NCI-H524 (cell line): ENCODE results near the gene DGUOK.
A peak's percentile ranks its signal among the peaks of the same experiment; 100 is the strongest.
"Not testable (repeated sequence)": the region's sequence is repeated elsewhere in the genome, so short reads cannot be mapped to it uniquely, and the experiment has no call there.

ENCODE experiments used
- DNase-seq, 2 experiments: peaks; one replicate each; lab custom pipeline; 2025; lab: John Stamatoyannopoulos, UW

The DGUOK gene

DNA sequence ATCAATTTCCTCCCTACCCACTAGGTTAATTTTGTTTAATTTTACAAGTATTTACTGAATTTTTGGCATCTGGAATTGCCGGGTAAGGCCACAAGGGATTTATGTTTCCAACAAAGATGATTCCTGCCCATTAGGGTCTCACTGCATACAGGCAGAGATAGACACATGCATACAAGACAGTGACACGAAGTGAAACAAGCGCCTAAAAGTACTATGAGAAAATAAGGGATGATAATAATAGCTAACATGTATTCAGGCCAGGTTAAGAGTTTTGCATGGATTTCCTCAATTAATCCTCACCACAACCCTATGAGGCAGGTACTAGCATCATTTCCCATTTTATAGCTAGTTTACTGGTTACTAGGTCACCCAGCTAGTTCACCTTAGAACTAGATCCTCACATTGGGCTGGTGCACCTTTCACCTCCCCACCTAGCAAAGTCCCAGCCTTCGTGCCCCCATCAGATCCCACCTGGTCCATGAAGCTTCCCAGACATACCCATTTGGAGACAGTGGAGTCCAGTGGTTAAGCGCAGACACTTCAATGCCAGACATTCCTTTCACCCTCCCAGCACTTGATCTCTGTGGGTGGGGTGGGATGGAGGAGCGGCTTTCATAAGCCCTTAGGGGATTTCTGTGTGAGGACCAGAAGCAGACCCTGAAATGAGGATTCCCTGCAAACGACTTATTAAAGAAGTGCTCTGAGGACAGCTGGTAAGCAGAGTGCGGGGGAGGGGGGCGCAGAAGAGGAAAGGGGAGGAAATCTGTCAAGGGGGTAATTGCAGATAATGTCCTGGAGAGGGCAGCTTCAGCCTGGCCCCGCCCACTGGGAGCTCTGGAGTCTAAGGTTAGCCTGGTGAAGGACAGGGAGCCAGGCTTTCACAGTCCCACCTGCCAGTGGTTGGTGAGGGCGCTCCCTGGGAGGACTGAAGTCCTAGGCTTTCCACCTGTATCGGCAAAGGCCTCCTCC lies 5.8 kb upstream of the DGUOK start:
- peak; percentile 78 to 87 for DNase-seq

DNA sequence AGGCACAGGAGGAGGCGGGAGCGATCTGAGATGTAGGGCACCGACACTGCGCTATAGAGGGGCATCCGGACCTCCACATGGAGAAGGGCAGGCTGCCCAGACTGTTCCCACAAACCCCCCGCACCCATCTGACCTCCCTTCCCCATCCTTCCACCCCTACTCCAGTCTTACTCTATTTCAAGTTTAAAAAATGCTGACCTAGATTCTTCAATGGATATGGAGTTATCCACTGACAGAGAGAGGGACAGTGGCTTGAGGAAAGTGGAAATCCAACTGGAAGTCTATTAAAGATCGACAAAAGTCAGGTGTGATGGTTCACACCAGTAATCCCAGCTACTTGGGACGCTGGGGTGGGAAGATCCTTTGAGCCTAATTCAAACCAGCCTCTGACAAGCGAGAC lies 5.1 kb upstream of the DGUOK start:
- DNase-seq, result no peak

DNA sequence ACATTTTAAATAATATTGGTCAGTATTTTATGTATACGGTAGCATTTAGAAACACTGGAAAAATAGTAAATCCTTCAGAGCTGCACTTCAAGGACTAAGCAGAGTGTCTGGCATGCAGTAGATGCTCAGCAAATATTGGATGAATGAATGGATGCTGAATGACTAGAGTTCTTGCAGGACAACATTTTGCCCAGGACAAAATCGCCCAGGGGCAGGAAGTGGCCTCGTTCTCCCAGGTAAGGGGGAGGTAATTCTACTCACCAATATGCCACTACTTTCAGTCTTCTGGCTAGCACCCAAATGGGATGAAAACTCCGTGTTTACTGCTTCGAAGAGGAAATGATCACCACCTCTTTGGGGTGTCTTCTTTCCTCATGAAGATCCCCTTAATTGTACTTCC lies 4.0 kb upstream of the DGUOK start:
- no peak for DNase-seq

DNA sequence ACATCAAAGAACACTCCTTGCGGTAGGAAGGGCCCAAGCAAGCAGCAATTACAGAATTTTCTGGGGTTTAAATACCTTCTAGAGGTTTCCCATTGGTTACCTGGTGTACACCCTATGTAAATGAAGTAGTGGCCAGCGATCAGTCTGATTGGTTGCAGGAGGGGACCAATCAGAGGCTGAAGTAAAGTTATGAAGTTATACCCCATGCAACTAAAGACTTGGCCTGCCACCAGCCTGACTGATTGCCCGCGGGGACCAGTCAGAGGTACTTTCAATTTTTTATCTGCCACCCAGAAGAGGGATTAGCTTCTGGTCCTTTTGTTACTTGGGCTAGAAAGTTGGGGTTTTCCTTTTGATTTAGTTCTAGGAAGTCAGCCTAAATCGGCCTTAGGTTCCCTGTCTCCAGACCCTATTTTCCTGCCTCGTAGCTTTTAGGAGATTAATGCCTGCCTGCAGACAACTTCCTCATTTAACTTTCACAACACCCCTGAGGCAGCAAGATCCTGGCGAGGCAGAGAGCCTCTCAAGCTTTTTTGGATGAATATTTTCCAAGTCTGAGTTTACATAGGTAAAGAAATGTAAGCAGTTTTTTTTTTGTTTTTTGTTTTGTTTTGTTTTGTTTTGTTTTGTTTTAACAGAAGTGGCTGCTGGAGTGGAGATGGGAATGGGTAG lies 1.5 kb upstream of the DGUOK start:
- no peak for DNase-seq

DNA sequence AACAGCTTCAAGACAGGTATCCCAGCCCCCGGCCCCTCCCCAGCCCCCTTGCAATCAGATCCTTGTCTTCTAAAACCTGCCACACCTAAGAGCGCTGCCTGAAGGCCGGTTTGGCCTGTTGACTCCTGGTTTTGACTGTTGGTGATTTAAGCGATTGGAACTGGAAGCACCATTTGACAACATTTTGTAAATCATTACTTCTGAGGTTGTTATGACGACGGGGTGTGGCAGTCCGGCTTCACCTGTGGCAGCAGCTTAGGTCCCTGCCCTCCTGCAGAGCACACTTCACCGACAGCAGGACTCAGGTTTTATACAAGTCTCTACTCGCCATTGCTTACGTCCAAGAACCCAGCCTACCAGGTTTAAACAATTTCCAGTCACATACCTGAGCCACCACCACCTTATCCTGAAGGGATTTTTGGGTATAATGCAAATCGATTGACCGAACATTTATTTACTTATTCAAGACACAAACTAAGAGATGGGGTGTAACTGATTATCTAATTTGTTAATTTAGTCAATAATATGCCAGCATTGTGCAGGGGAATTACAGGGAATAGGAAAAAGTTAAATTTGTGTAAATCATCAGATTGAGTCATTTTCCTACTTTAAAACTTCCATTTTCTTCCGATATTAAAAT lies 707 bp upstream of the DGUOK start:
- DNase-seq, result no peak

DNA sequence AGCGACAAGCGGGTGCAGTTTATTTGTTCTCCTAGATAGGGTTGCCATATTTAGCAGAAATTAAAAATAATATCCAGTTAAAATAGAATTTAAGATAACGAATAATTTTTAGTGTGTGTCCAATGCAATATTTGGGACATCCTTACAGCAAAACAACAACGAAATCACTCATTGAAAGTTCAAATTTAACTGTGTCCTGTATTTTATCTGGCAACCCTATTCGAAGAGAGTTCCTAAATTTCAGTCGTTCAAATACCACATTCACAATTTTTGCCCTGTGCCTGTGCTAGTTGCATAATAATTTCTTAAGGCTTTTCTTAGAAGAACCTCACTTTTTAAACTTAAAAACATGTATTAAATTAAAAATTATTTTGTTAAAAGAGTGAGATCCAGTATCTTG lies 664 bp downstream of the DGUOK start:
- DNase-seq, result no peak

DNA sequence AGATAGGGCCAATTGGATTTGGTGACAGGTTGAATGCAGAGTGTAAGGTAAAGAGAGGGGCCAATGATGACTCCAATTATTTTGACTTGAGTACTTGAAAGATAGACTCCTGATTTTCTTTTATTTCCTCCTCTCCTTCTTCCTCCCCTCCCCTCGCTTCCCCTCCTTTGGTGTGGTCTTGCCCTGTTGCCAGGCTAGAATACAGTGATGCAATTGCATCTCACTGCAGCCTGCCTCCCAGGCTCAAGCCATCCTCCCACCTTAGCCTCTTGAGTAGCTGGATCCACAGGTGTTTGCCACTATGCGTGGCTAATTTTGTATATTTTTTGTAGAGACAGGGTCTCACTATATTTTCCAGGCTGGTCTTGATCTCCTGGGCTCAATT lies 2.3 kb downstream of the DGUOK start:
- no peak for DNase-seq

DNA sequence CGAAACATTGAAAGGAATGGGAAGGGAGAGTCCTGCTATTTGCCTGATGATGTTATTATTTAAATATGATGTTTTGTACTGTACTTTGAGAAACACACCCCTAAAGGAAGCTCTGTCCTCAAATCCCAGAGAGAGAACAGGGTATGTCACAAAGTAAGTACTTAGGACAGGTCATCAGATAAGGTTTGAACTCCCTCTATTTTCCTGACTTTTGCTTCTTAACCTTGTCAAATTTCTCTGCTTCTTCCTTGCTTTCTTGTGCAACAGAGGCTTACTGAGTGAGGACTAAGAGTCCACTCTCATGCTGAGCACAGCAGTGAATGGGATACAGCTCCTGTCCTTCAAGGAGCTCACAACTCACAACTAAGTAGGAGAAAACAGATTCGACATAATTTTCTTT lies 3.7 kb downstream of the DGUOK start:
- DNase-seq, result no peak

DNA sequence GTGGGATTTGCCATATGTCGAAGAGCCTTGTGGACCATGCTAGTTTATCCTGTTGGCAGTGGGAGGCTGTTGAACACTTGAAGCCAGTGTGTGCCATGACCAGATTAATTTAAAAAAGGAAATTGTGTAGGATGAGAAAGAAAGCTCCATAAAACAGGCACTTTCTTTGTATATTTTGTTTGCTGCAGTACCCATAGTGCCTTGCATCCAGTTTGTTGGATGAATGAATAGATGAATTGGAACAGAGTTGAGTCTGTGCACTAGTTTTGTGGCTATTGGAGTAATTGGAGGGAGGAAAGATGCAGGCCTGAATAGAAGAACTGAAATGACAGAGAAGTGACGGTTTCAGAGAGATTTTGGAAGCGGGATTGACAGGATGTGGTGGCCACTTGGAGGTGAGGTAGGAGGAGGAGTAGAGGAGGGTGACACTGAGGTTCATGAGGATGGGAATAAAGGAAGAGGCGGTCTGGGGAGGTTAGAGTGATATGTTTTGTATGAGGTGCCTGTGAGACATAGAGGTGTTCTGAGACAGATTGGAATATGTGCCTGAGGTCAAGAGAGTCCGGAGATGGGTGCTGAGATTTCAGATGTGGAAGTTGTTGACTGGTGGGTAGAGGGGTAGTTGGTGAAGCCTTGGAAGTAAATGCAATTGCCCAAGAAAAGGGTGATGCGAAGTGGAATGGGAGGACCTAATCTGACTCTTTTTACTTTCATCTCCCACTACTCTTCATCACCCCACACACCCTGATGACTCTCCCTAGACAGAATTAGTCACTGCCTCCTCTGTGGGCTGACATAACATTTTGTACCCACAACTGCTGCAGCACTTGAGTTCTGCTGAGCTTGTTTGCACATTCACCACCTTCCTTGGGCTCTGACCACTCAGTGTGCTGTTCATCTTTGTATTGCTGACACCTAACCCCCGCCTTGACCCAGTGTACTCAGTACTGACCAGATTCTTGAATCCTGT lies 5.1 kb downstream of the DGUOK start:
- no peak for DNase-seq

DNA sequence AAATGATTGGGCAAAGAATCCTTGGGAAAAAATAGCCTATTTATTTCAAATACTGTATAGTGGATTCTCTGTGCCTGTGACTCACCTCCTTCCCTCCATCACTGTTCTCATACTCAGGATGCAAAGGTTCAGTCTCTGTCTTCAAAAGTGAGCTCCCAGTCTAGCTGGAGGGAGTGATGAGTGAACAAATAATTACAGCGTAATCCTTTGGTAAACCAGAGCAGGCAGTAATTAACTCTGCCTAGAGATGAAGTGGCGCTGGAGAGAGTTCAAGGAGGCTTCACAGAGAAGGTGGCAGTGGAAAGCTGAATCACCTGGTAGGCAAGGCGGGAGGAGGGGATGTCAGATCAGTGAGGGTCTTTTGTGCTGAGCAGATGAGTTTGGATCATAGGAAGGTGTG lies 6.5 kb downstream of the DGUOK start:
- peak in 1 of 2 experiments; percentile 9 for DNase-seq

DNA sequence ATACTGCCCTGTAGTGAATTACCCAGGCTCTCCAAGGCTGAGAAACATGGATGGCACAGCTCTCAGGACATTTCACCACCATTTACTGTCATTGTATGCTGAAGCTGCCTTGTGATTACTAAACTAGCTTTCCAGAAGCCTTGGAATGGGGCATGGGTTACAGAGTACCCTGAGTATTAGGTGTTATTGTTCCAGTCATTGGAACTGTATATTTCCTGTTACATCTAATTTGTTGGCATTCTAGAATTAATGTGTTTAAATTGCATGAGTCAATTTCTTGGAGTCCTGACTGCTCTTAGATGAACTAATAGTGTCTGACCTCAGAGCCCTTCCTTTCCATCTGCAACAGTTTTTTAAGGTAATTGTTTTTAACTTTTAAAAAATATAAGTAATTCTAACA lies 9.0 kb downstream of the DGUOK start:
- DNase-seq, result no peak

DNA sequence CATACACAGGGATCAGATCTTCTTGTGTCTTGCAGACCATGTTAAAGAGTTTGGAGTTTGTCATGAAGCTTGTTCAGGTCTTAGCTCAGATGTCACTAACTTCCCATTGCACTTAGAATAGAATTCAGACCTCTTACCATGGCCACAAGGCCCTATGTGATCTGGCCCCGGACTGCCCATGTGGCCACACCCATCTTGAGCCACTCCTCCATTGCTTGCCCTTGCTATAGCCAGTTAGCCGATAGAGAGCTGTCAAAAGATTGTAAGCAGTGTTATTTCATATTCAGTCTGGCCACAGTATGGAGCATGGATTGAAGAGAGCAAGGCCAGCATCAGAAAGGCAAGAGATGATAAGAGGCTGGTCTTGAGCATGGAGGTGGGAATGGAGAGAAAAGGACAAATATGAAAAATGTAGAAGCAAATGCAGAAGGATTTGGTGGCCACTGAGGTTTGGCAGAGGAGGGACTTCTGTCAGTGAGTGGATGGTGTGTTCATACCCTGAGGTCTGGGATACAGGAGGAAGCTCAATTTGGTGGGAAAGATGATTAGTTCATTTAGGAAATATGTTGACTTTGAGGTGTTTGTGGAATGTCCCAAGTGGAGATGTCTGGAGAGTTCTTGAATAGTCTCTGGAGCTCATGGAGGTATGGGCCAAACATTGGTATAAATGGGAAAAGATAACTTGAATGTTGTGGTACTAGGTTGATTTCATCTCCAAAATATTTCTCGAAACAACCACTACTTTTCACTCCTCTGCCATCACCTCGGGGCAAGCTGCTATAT lies 10.6 kb downstream of the DGUOK start:
- no peak for DNase-seq

DNA sequence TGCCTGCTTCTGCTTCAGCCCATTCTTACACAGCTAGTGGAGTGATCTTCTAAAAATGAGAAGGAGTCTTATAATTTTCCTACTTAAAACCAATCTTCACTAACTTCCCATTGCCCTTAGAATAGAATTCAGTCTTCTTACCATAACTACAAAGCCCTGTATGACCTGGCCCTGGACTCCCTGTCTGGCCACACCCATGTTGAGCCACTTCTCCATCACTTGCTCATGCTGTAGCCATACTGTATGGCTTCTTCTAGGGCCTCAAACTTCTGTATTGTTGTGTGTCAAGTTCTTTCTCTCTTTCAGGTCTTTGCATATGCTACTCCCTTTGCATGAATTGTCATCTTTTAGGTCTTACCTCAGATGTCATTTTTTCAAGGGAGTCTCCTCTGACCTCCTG lies 11.2 kb downstream of the DGUOK start:
- no peak for DNase-seq

DNA sequence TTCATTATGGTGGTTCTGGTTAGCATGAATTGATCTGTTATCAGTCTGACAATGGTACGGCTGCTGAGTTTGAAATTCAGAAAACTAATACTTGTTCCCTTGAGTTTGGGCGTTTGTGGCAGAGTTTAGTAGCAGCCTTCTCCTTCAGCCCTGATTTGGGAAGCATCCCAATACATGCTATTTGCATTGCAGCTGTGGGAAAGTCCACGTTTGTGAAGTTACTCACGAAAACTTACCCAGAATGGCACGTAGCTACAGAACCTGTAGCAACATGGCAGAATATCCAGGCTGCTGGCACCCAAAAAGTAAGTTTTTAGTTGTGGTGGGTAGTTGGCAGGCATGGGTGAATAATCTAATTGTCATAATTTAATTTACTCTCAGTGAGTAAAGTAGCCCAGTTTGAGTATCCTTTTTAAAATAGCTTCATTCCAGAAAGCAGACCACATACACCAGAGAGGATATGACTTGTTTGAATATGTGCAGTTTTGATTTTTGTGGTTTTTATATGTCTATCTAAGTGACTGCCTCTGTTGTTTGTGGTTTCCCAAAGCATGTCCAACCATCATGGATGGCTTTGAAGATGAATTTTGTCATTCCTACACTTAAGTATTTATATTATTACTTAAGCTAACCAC lies 12.2 kb downstream of the DGUOK start:
- DNase-seq, result no peak

DNA sequence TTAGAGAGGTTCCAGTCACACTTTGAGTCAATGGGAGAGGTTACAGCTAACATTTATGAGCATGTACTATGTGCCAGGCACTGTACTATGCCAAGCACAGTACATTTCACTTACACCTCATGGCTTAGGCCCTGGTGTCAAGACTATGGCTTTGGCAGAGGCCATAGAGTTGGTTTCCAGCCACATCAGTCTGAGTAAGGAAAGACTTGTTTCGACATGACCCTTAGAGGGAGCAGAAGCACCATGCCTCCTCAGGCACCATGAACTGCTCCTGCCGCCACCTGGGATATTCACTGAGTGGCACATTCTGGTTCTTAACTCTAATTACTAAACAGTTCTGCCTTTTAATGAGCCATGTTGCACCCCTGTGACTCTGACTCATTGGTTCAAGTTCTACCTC lies 12.7 kb downstream of the DGUOK start:
- peak in 1 of 2 experiments; percentile 23 for DNase-seq

DNA sequence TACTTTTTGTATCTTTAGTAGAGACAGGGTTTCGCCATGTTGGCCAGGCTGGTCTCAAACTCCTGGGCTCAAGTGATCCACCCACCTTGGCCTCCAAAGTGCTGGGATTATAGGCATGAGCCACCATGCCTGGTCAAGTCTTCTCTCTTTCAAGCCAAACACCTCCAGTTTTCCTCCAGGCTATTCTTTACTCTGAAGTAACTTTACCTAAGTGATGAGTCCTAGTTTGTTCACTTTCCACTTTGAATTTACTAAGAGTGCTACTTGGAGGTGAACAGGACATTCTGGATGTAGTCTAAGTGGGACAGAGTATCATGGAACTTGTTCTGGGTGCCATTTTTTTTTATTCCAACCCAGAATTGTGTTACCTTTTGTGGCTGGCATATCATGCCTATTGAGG lies 13.4 kb downstream of the DGUOK start:
- DNase-seq, result not testable (repeated sequence)

DNA sequence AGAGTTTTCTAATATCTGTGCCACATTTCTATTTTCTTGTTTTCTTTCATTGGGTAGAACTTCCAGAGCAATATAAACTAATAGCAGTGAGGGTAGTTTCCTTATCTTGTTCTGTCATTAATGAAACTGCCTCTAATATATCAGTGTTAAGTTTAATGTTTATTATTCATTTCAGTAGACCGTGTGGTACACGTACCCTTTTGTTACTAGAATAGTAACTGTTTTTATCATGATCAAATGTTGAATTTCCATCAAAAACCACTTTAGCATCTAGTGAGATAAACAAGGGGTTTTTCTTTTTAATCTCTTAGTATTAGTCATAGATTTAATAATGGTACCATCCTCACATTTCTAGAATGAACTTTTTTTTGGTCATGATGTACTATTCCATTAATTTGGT lies 16.0 kb downstream of the DGUOK start:
- no peak for DNase-seq

DNA sequence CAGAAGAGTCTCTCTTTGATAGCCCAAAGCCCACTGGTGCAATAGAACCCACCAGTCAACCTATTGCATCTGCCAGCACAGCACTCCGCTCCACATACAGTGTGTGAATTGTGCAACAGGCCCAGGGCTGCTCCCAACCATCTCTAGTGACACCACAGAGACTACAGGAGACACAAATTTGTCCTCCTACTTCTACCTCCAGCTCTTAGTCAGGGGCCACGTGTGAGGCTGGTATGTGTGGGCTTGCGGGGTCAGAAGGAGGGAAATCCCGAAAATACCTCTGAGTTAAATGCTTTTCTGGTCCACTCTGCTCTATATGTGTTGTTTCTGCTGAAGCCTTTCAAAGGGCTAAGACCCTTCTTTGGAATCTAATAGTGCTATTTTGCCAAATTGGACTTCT lies 18.0 kb downstream of the DGUOK start:
- DNase-seq, result no peak

DNA sequence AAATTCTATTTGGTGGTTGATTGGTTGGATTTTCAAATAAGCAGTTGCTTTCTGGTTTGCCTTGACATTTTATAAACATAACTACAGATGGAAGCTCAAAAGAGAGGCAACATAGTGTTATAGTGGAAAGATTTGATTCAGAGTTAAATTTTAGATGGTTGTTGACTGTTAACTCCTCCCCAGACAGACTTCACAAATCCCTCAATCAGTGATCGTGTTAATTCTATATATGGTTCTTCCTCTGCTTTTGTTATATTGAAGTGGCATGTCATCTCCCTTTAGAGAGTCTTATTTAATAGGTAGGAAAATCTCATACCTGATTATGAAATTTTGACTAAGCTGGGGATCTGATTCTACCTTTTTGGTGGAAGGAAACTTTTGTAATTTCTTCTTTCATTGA lies 19.5 kb downstream of the DGUOK start:
- no peak for DNase-seq

DNA sequence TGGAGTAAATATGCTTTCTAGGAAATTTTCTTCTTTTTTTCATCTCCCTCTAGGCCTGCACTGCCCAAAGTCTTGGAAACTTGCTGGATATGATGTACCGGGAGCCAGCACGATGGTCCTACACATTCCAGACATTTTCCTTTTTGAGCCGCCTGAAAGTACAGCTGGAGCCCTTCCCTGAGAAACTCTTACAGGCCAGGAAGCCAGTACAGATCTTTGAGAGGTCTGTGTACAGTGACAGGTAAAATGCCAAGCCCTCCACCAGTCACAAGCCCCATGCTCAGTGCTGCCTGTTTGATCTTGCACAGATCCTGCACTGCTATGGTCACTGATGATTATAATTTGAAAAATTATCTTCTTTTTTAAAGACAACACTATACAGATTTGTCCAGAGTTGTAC lies 20.0 kb downstream of the DGUOK start:
- DNase-seq, result no peak
